Spleen (tissue), 7 donors: ENCODE data around the gene CTBP1.

ENCODE experiments used
- POLR2A ChIP-seq, 3 donors: fragments of 450-650 bp; IDR thresholded peaks; one replicate each; pipeline ENCODE4 v1.5.1; 2017; ENCODE audit warnings: antibody characterized with exemption in 3 of 3, mild to moderate bottlenecking in 1 of 3
- POLR2AphosphoS5 ChIP-seq, 3 donors: sonication (generic); formaldehyde crosslinking; IDR thresholded peaks; one replicate each; pipeline ENCODE4 v1.5.1; 2017; ENCODE audit warnings: antibody characterized with exemption in 3 of 3
- TF ChIP-seq, protein P1 (sequence below), 11 experiments: fragments of 200-600 bp in 7 of 11; fragments of 450-650 bp in 4 of 11; sonication (generic) in 4 of 11; IDR thresholded peaks in 8 of 11; conservative IDR thresholded peaks in 3 of 11; 1 replicate in 7 of 11; 2 replicates in 4 of 11; pipeline versions ENCODE4 v1.4.0 to v1.8.0; 2016 to 2021; ENCODE audit warnings: antibody characterized with exemption in 11 of 11, inconsistent platforms in 4 of 11, mild to moderate bottlenecking in 1 of 11
- donor health status: DM: no; HTN: no; CAD: no; lungs with moderate emphysema.
- donor health status: DM: no; HTN: no; CAD: no.
- donor health status: DM: no; HTN: no; CAD: no.

DNA sequence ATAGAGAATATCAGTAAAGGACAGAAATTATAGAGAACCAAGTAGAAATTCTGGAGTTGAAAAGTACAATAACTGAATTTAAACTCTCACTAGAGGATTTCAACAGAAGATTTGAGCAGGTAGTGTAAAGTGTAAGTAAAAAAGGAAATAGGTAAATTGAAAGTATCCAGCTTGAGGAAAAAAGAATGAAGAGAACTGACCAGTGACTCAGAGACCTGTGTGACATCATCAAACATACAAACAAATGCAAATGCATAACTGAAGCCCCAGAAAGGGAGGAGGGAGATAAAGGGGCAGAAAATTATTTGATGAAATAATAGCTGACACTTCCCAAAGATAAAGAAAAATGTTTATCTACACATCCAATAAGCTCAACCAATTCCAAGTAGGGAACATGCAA lies 68.3 kb downstream of the CTBP1 start:
- TF ChIP-seq, protein P1, sequence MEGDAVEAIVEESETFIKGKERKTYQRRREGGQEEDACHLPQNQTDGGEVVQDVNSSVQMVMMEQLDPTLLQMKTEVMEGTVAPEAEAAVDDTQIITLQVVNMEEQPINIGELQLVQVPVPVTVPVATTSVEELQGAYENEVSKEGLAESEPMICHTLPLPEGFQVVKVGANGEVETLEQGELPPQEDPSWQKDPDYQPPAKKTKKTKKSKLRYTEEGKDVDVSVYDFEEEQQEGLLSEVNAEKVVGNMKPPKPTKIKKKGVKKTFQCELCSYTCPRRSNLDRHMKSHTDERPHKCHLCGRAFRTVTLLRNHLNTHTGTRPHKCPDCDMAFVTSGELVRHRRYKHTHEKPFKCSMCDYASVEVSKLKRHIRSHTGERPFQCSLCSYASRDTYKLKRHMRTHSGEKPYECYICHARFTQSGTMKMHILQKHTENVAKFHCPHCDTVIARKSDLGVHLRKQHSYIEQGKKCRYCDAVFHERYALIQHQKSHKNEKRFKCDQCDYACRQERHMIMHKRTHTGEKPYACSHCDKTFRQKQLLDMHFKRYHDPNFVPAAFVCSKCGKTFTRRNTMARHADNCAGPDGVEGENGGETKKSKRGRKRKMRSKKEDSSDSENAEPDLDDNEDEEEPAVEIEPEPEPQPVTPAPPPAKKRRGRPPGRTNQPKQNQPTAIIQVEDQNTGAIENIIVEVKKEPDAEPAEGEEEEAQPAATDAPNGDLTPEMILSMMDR (IDR thresholded peaks at IDR 0.05 in 8 of 11, conservative IDR thresholded peaks at IDR 0.05 in 3 of 11), result no peak
- TF ChIP-seq POLR2AphosphoS5 (IDR thresholded peaks at IDR 0.05), result no peak
- no peak for TF ChIP-seq POLR2A (IDR thresholded peaks at IDR 0.05)
